GM18861 (cell line): ENCODE results near the gene GPR148.

Source experiments
- ATAC-seq: cut with Tn5 transposase; IDR thresholded peaks from one replicate; pipeline ENCODE4 v1.9.1; 2021; ENCODE audit not compliant: unreplicated experiment

Gene GPR148

DNA sequence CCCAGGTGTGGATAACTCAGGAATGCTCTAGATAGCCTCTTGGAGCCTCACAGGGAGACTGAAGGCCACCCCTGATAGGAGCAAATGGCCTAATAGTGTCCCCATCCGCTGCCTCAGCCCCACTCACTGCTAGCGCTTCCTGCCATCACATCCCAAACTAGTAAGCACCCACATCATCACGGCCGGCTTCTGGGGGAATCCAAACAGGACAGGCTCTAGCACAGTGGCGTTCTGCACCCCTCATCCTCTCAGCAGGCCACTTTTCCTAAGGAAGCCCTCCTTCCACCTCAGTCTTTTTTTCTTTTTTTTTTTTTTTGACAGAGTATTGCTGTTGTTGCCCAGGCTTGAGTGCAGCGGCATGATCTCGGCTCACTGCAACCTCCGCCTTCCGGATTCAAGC is 20.2 kb downstream of the GPR148 start:
- ATAC-seq: no peak

DNA sequence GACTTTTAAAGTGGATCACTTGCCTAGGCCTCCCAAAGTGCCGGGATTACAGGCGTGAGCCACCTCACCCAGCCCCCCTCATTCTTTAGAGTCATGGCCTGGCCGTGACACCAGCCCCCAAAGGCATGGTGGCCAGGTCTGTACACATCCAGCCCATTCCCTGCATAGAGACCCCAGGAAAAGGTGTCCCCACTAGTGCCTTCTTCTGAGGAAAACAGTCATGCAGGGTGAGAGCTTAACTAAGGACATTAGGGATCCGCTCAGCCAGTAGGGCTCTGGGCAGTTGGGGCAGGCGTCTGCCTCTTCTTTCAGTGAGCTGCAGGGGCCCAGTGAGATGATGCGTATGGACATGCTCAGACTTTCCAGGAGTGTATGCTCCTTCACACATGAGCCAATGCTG is 20.8 kb downstream of the GPR148 start:
- no peak for ATAC-seq

DNA sequence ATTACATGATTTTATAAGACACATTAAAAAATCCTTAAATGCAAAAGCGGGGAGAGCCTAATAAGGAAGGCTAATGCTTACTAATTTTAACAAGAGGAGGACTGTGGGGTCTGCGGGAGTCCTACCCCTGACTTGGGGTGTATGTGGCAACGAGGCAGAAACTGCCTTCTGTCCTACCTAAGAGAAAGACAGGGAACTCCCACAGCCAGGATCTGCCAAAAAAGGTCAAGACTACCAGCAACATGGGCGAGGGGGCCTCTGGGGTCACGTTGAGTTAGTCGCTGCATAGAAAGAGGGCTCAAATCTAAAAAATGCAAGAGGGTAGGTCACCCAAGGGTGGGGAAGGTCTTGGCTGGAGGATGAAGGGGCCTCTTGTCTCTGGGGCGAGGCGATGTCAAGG is 25.9 kb downstream of the GPR148 start:
- ATAC-seq: no peak

- ATAC-seq: no peak
These were observed 26.6 kb downstream of the GPR148 start, which contains the start of gene AMER3 for GRCh38 chr2:130755256-130756052. TSS of gene AMER3 (plus strand) at chr2:130755540. CDS start at chr2:130762073, 6,533 bp downstream.

- no peak for ATAC-seq
These were observed 27.4 kb downstream of the GPR148 start for GRCh38 chr2:130756053-130756873.

DNA sequence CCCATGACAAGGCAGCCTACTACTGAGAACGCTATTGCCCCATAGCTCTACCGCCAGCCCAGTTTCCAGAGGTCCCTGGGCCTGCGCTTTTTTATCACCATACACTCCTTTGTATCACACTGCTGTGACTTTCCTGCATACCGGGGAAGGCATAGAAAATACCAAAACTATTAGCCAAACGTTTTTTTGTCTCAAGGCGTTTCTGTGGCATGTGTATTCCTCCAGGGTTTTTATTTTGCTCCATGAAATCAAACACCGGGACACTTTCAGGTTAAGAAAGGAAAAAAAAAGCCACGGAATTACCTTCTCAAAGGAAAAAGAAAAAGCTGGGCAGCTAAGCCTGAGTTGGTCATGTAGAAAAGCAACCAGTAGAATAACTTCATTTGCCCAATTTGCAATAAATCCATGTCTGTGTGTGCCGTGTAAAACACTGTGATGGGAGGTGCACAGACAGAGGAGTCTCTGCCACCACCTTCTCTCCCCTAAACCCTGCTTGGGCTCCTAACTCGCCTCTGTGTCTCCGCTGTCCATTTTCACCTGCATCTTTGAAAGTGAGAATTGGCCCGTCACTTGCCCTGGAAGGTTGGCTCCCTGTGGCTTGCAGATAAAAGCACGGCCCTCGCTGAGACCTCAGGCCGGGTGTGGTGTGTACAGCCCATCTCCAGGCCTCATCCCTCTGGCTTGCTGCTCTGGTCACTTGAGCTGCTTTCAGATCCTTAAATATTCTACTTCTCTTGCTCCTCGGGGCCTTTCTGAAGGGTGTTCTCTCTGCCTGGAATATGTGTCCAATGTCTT is 28.2 kb downstream of the GPR148 start:
- ATAC-seq: no peak

DNA sequence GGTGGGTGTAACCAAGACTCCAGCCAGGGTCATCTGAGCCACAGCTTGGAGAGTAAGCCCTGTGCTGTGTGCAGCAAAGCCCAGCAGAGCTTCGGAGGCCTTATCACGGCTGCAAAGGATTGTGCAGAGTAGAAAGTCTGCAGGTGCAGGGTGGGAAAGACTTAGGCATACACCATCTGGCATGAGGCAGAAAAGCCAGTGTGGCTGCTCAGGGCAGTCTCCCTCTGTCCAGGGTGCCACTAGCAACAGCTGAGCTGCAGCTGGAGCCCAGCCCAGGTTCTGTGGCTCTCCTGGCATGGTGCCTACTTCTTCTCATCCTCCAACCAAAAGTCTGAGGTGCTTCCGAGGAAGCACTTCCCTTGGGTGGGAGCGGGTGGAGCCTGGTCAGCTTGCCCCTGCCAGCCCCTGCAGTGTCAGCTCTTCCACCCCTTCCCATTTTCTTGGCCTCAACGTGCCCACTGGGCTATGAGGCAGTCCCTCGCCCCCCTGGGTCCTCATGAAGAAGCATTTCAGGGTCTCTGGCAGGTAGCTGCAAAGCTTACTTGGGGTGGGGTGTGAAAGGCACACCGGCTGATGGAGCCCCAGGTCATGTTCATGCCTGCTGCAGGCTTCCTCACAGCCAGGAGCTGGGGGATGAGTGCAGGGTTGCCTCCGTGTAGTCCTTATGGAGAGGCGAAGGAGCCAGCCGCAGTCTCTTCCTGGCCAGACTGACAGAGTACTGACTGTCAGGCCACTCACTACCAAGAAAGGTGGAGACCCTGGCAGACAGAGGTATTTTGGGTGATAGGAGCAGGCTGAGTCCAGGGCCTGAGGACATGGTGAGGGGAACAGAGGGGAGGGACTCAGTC is 31.3 kb downstream of the GPR148 start:
- no peak for ATAC-seq

DNA sequence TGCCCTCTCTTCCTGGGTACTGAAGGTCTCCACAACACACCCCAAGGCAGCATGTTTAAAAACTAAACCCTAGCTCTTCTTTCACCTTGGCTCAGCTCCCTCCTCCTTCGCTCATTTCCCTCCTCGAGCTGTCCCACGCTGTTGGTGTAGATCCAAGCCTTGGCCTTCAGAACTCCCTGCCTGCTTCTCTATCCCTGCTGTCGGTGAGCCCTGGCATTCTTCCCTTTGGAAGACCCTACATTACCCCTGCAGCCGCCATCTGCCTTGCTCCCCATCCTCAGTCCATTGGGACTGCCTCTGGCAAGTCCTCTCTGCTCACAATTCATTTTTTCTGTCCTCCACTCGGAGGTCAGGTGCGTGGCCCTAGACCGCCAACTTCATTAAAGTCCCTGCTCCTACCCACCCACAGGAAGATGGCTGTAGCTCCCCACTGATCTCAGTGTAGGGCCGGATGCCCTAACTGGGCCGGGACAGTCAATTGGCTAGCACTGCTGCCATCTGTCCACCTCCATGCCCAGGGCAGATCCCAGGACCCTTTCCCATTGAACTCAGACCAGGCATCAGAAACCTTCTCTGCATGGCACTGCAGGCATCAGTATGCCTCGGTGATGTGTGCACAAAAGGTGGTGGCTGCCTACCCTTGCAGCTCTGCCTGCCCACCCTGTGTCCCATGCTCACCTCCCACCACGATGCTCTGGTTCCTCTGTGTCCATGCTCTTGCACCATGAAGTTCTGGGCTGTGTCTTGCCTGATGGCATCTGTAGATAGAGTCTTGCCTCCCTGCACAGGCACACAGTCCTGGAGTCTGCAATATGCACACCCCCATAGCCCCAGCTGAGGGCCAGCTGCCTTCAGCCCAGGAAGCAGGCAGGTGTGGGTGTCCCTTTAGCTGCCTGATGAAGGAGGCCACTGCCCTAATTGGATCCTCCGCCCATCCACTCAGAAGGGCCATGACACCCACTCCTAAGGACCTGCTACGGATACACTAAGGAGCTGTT is 32.2 kb downstream of the GPR148 start:
- ATAC-seq: no peak

DNA sequence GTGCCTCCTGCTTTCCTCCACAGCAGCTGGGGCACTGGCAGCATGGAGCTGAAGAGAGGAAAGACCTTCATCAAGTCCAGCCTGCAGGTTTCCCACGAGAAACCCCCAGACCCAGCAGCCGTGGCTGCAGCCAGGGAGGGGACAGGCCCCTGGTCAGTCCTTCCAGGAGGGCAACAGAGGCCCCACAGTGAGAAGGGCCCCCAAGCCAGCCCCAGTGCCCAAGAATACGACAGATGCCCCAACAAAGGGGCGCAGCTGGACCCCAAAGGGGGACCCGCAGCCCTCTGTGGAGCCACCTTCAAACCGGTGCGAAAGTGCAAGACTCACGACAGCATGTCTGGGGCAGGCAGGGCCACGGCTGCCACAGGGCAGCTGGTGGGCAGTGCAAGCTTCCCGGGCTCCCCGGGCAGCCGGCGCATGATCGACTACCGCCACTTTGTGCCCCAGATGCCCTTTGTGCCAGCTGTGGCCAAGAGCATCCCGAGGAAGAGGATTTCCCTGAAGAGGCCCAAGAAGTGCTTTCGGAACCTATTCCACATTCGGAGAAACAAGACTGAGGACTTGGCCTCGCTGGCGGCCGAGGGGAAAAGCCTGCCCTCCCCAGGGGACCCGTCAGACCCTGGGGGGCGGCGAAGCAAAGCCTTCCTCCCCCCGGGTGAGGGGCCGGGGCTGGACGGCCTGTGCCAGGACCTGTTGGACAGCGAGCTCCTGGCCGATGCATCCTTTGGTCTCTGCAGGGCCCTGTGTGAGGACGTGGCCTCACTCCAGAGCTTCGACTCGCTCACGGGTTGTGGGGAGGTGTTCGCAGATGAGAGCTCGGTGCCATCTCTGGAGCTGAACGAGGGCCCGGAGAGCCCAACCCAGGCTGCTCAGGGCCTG is 33.4 kb downstream of the GPR148 start:
- ATAC-seq: no peak

DNA sequence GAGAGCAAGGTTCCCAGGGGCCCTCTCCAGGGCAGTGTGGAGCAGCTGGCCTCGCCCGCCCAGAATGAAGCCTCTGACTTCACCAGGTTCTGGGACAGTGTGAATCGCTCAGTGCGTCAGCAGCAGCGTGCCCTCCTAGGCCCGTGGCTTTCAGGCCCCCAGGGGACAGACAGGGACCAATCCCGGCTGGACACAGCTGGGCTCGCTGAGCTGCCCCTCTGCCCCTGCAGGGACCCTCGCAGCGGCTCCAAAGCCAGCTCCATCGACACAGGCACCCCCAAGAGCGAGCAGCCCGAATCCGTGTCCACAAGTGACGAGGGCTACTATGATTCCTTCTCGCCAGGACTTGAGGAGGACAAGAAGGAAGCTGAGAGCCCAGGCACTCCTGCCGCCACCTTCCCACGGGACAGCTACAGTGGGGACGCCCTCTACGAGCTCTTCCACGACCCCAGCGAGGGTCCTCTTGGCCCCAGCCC is 34.1 kb downstream of the GPR148 start:
- no peak for ATAC-seq

DNA sequence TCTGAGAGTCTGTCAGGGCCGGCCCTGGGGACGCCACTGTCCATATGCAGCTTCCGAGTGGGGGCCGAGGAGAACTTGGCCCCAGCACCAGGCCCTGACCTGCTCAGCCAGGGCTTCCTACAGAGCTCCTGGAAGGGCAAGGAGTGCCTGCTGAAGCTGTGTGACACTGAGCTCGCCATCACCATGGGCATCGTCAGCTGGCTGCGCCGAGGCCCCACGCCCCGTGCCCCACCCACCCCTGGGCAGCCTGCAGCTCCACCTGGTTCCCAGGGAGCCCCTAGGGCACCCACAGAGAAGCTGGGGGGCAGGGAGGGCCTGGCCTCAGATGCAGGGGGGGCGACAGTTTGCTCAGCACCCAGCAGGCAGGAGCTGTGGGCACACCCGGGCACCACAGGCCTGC is 34.5 kb downstream of the GPR148 start:
- ATAC-seq: no peak

DNA sequence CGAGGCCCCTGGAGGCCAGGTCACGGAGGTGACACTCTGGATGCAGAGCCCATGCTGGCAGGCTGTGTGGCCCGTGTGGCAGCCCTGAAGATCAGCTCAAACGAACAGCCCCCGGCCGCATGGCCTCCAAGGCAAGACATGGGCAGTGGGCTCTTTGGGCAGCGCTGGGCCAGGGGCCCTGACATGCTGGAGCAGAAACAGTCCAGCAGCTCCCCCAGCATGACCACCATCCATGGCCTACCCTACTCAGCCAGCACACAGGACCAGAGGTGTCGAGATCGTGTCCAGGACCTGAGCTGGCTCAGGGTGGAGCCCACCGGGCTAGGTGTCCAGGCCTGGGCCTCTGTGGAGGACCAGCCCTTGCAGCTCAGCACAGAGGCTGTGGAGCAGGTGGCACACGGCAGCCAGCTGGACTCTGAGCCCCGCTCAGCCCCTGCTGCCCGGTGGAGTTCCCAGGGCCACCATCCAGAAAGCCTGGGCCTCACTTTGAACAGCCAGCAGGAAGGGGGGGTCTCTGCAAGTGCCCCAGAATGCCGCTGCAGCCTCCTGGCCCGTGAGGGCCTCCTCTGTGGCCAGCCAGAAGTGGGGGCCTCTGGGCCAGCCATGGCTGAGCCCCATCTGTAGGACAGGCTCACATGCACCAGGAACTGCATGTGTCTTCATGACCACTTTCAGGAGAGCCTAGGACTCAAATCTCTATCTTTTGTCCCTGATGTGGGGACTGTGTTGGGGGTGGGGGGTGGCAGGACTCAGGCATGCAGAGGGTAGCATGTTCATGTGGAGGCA is 35.4 kb downstream of the GPR148 start:
- no peak for ATAC-seq

DNA sequence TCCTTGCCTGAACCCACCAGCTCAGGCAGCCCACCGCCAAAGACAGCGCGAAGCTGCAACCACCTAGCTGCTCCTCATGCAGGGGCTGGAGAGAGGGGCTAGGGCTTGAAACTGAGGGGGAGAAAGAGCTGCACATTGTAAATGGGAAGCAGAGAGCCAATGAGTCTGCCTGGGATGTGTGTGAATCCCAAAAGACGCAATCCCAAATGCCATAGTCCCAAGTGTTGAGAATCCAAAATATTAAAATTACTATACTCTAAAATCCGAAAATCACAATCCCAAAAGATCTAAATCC is 35.9 kb downstream of the GPR148 start:
- ATAC-seq: no peak

DNA sequence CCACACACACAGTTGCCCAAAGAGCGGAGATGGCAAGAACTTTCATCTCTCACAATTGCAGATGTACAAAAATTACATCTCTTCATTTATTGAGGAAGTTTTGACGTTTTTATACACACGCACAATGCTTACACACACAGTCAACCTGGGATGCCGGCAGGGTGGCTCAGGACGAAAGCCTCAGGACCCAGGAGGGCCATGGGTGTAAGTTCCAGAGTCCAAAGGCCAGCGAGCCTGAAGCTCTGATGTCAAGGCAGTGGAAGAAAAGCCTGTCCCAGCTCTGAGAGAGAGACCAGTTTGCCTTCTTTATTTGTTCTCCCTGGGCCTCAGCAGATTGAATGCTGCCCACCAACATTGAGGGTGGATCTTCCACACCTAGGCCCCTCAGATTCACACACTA is 36.6 kb downstream of the GPR148 start:
- ATAC-seq: no peak

GRCh38 chr2:130766037-130766436 is 37.2 kb downstream of the GPR148 start:
- no peak for ATAC-seq

- no peak for ATAC-seq
These were observed 38.0 kb downstream of the GPR148 start for GRCh38 chr2:130766711-130767407.

DNA sequence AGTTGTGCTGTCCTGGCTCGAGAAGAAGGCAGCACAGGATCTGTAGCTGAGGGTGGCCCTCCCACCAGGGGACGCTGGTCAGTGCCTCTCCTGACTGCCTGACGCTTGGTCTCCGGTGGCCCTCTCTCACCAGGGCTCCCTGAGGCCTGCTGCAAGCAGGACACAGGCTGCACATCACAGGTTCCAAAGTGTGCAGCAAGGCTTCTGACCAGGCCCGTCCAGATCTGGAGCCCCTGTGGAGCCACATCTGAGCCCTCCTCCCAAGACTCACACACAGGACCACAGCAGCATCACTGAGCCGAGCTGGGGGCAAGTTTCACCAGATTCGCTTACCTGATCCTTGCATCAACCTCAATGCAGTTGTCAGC is 38.5 kb downstream of the GPR148 start:
- ATAC-seq: no peak
